Right lung (tissue), 5 donors: ENCODE results near the gene NFASC. TPM values are rescaled to one million over a fixed set of nuclear protein-coding genes. Genes with fewer than 3 reads are reported as not detected.

Experiments
- DNase-seq, 2 donors: peaks; one replicate each; pipeline ENCODE4 v3.0.0-alpha.2; 2013
- polyA plus RNA-seq, 5 donors: library from polyadenylated mRNA; unstranded; fragments of 120-200 nt; gene quantifications; one replicate each; pipeline versions ENCODE4 v1.2.1 to v1.2.3, GENCODE V29; 2013; ENCODE audit warnings: inconsistent platforms in 1 of 5, low replicate concordance in 1 of 5; ENCODE audit not compliant: insufficient read length in 5 of 5, insufficient read depth in 1 of 5

Gene NFASC
- polyA plus RNA-seq, 5 donors = 1.1 to 1.7 (median 1.5) TPM

- DNase-seq = no peak
Observed at GRCh38 chr1:204958317-204959307, 88.0 kb downstream of the NFASC start.

- no peak for DNase-seq
Observed at GRCh38 chr1:204959374-204959773, 88.7 kb downstream of the NFASC start.

- DNase-seq = no peak
Observed at GRCh38 chr1:204959836-204960235, 89.2 kb downstream of the NFASC start.

GRCh38 chr1:204960306-204961125 lies 89.9 kb downstream of the NFASC start:
- no peak for DNase-seq

- no peak for DNase-seq
Observed at GRCh38 chr1:204961765-204962419, 91.2 kb downstream of the NFASC start.

- DNase-seq = no peak
Observed at GRCh38 chr1:204962742-204963632, 92.3 kb downstream of the NFASC start.

- no peak for DNase-seq
Observed at GRCh38 chr1:204967451-204967850, 96.8 kb downstream of the NFASC start.

- DNase-seq = no peak
Observed at GRCh38 chr1:204968135-204968534, 97.5 kb downstream of the NFASC start.

GRCh38 chr1:204968951-204969350 lies 98.3 kb downstream of the NFASC start:
- DNase-seq = no peak

GRCh38 chr1:204970937-204971336 lies 100.3 kb downstream of the NFASC start:
- DNase-seq = no peak

- DNase-seq = no peak
Observed at GRCh38 chr1:204971517-204972336, 101.1 kb downstream of the NFASC start.

GRCh38 chr1:204972426-204972825 lies 101.8 kb downstream of the NFASC start:
- no peak for DNase-seq

GRCh38 chr1:204973449-204973848 lies 102.8 kb downstream of the NFASC start:
- DNase-seq = no peak

- no peak for DNase-seq
Observed at GRCh38 chr1:204974327-204974726, 103.7 kb downstream of the NFASC start.

- DNase-seq = no peak
Observed at GRCh38 chr1:204975021-204975420, 104.4 kb downstream of the NFASC start.

GRCh38 chr1:204975568-204976235 lies 105.0 kb downstream of the NFASC start:
- DNase-seq = peak; percentile 16 to 26

- DNase-seq = no peak
Observed at GRCh38 chr1:204976646-204977045, 106.0 kb downstream of the NFASC start.

GRCh38 chr1:204977318-204977717 lies 106.7 kb downstream of the NFASC start:
- no peak for DNase-seq

GRCh38 chr1:204978782-204979181 lies 108.1 kb downstream of the NFASC start:
- DNase-seq = no peak
